Endothelial cell of umbilical vein (primary cell): Measurements from ENCODE around the gene PTPRD. TPM values are rescaled to one million over a fixed set of nuclear protein-coding genes. Genes with fewer than 3 reads are reported as not detected.
A peak's percentile ranks its signal among the peaks of the same experiment; 100 is the strongest.

Source experiments
- BruUV-seq: library from RNA; stranded (reverse); fragments of 400-500 nt; replicated peaks from 2 replicates; lab custom pipeline; 2021; lab: Mats Ljungman, UMichigan
- CTCF ChIA-PET: fragments of 300-600, 350-600 bp; sonication (Branson Sonifier 250); formaldehyde crosslinking; loops from one replicate; lab custom pipeline; 2021; ENCODE audit warnings: antibody characterized with exemption, inconsistent platforms; lab: Charles Lee
- POLR2A ChIA-PET: fragments of 300-600, 350-600 bp; sonication (Branson Sonifier 250); formaldehyde crosslinking; loops from one replicate; lab custom pipeline; 2021; ENCODE audit warnings: antibody characterized with exemption, inconsistent platforms; lab: Charles Lee
- DNase-seq: peaks from one replicate; pipeline ENCODE4 v3.0.0-alpha.2; 2011; ENCODE audit warnings: low read depth, low spot score
- FAIRE-seq: peaks from 2 replicates; lab custom pipeline; 2011; peaks lifted over from hg19 to GRCh38; lab: Jason Lieb, UNC
- H2AFZ ChIP-seq: 2 replicates; pipeline ENCODE4 v1.6.0; 2012; ENCODE audit warnings: low read depth, low read length, control low read depth, inconsistent platforms
- H3K27ac ChIP-seq: 2 replicates; pipeline ENCODE4 v1.5.1; 2011; ENCODE audit warnings: low read depth, mild to moderate bottlenecking, control low read depth, low read length, moderate library complexity; ENCODE audit not compliant: insufficient read depth
- H3K27me3 ChIP-seq, 2 experiments: 2 replicates each; pipeline versions ENCODE4 v1.6.0 to v1.6.1; 2011; ENCODE audit warnings: low read length in 2 of 2, mixed read lengths in 1 of 2; ENCODE audit not compliant: control insufficient read depth in 2 of 2, insufficient read depth in 2 of 2
- H3K36me3 ChIP-seq, 2 experiments: 2 replicates in 1 of 2; 3 replicates in 1 of 2; pipeline ENCODE4 v1.5.1; 2011; ENCODE audit warnings: low read length in 2 of 2, mild to moderate bottlenecking in 1 of 2, moderate library complexity in 1 of 2; ENCODE audit not compliant: control insufficient read depth in 2 of 2, insufficient read depth in 2 of 2; ENCODE audit errors: extremely low read depth in 1 of 2
- H3K4me1 ChIP-seq: 3 replicates; pipeline ENCODE4 v1.5.1; 2011; ENCODE audit warnings: mild to moderate bottlenecking, low read length; ENCODE audit not compliant: control insufficient read depth, insufficient read depth; ENCODE audit errors: extremely low read depth
- H3K4me2 ChIP-seq: 2 replicates; pipeline ENCODE4 v1.6.1; 2011; ENCODE audit warnings: low read length, control low read depth, mixed read lengths; ENCODE audit not compliant: insufficient read depth
- H3K4me3 ChIP-seq, 3 experiments: fragments of 200-600 bp in 1 of 3; sonication (generic), shearing (Covaris generic) in 1 of 3; replicated peaks in 1 of 3; 2 replicates each; pipeline ENCODE4 v1.5.1; 2011 to 2016; ENCODE audit warnings: control low read depth in 3 of 3, low read length in 3 of 3, mild to moderate bottlenecking in 2 of 3, inconsistent platforms in 1 of 3, low read depth in 1 of 3, moderate library complexity in 1 of 3; ENCODE audit not compliant: insufficient read depth in 1 of 3
- H3K79me2 ChIP-seq: 2 replicates; pipeline ENCODE4 v1.6.0; 2012; ENCODE audit warnings: low read length, inconsistent platforms; ENCODE audit not compliant: control insufficient read depth, insufficient read depth
- H3K9ac ChIP-seq: replicated peaks from 2 replicates; pipeline ENCODE3; 2011; ENCODE audit warnings: low read length, control low read depth; ENCODE audit not compliant: insufficient read depth; ENCODE audit errors: extremely low read depth
- H3K9me1 ChIP-seq: replicated peaks from 3 replicates; pipeline ENCODE4 v1.6.0; 2011; ENCODE audit warnings: mild to moderate bottlenecking, low read length; ENCODE audit not compliant: control insufficient read depth, insufficient read depth; ENCODE audit errors: extremely low read depth
- H3K9me3 ChIP-seq: replicated peaks from 2 replicates; pipeline ENCODE4 v1.5.1; 2012; ENCODE audit warnings: low read length, inconsistent platforms; ENCODE audit not compliant: control insufficient read depth, insufficient read depth
- H4K20me1 ChIP-seq: replicated peaks from 2 replicates; pipeline ENCODE3; 2011; ENCODE audit warnings: mild to moderate bottlenecking, low read length; ENCODE audit not compliant: control insufficient read depth, insufficient read depth; ENCODE audit errors: extremely low read depth
- CTCF ChIP-seq, 2 donors: IDR thresholded peaks; 1 replicate in 1 of 2; 2 replicates in 1 of 2; pipeline ENCODE4 v1.5.1; 2011; ENCODE audit warnings: low read length in 2 of 2, mild to moderate bottlenecking in 2 of 2, moderate library complexity in 2 of 2, control low read depth in 1 of 2, inconsistent platforms in 1 of 2, low read depth in 1 of 2; ENCODE audit not compliant: insufficient read depth in 1 of 2; ENCODE audit errors: extremely low read depth in 1 of 2
- EZH2 ChIP-seq: IDR thresholded peaks from 2 replicates; pipeline ENCODE4 v1.6.1; 2012; ENCODE audit warnings: borderline replicate concordance, low read depth, mild to moderate bottlenecking, moderate library complexity, low read length, inconsistent platforms; ENCODE audit not compliant: severe bottlenecking
- FOS ChIP-seq: IDR thresholded peaks from 2 replicates; pipeline ENCODE4 v1.6.1; 2011; ENCODE audit warnings: mild to moderate bottlenecking, low read length, moderate library complexity, borderline replicate concordance; ENCODE audit not compliant: insufficient read depth
- GATA2 ChIP-seq: IDR thresholded peaks from 2 replicates; pipeline ENCODE4 v1.7.0; 2011; ENCODE audit warnings: low read depth, mild to moderate bottlenecking, moderate library complexity, mixed read lengths, low read length; ENCODE audit not compliant: insufficient read length, insufficient read depth
- JUN ChIP-seq: IDR thresholded peaks from 2 replicates; pipeline ENCODE4 v1.6.1; 2011; ENCODE audit warnings: borderline replicate concordance, low read depth; ENCODE audit not compliant: insufficient read length, insufficient read depth
- MAX ChIP-seq: IDR thresholded peaks from 2 replicates; pipeline ENCODE4 v1.6.1; 2011; ENCODE audit not compliant: insufficient read depth, insufficient read length
- MYC ChIP-seq: IDR thresholded peaks from one replicate; pipeline ENCODE4 v1.6.1; 2011; ENCODE audit warnings: mild to moderate bottlenecking, low read depth, low read length
- POLR2A ChIP-seq: IDR thresholded peaks from 2 replicates; pipeline ENCODE4 v1.6.1; 2012; ENCODE audit warnings: low read depth, mild to moderate bottlenecking, control low read depth, low read length
- POLR2AphosphoS5 ChIP-seq: IDR thresholded peaks from 2 replicates; pipeline ENCODE4 v1.6.1; 2012; ENCODE audit warnings: low read depth, mild to moderate bottlenecking, control low read depth, low read length, moderate library complexity; ENCODE audit not compliant: insufficient read depth
- dilution Hi-C: fragments of 300-500 bp; cut with MboI; formaldehyde crosslinking; loops from one replicate; pipeline ENCODE4 v1.15.0; 2019; ENCODE audit warnings: low sequenced_read_pairs; ENCODE audit not compliant: extremely low pct_ligation_motif_present
- intact Hi-C: fragments of 100-400 bp; cut with micrococcal nuclease; formaldehyde crosslinking; loops from one replicate; pipeline ENCODE4 v1.10.0; 2022
- polyA plus RNA-seq, 4 experiments: library from polyadenylated mRNA; depleted of rRNA in 3 of 4; stranded (reverse) in 3 of 4; unstranded in 1 of 4; fragments of >200 nt; gene quantifications; 2 replicates each; pipeline versions ENCODE4 v1.2.1 to v1.2.3, GENCODE V29; 2011 to 2012; ENCODE audit warnings: missing spikeins in 1 of 4
- total RNA-seq: library from RNA; stranded (reverse); gene quantifications from 2 replicates; pipeline ENCODE4 v1.2.3, GENCODE V29; 2021

The PTPRD gene
- total and polyA plus RNA-seq, 2 donors (not counting 3 experiments of a cell fraction or from before 2014, with no cell fraction given), result 5.5 to 5.7 TPM

- Histone ChIP-seq H3K27ac (no peak overlapping the region), H3K79me2 (no peaks in the 10 kb centered on the region), H3K9me3 (no peaks in the 10 kb centered on the region), H3K27me3 (peaks cover 0 to 2% of the 10 kb centered on the region in 2 experiments), H3K4me1 (no peaks in the 10 kb centered on the region), H3K36me3 (no peaks in the 10 kb centered on the region), H4K20me1 (no peaks in the 10 kb centered on the region), H2AFZ (no peak overlapping the region), H3K9ac (no peak overlapping the region), H3K4me3 (no peak overlapping the region), H3K9me1 (no peaks in the 10 kb centered on the region), H3K4me2 (no peak overlapping the region)
- ChIA-PET POLR2A (no interaction called here), CTCF (no interaction called here)
- DNase-seq, result peak; percentile 9
- dilution Hi-C loops (no loop called here), intact Hi-C loops (no loop called here)
- BruUV-seq, result no TSS peak
- FAIRE-seq, result no peak
- TF ChIP-seq POLR2A (no peak), CTCF (IDR thresholded peaks at IDR 0.05; ENCODE audit: extremely low read depth in 1 of 2, insufficient read depth in 1 of 2, low read depth in 1 of 2, low read length in 2 of 2) (no peak), MYC (no peak), EZH2 (no peak), MAX (no peak), FOS (no peak), POLR2AphosphoS5 (no peak), JUN (no peak), GATA2 (no peak)
These were observed 2332.0 kb downstream of the PTPRD start for GRCh38 chr9:8280811-8281210.
